HepG2 (cell line): ENCODE data around the gene FAM43A.
A peak's percentile ranks its signal among the peaks of the same experiment; 100 is the strongest.

Source experiments
- PAX8 ChIP-seq: sonication (generic); formaldehyde crosslinking; IDR thresholded peaks from 2 replicates; pipeline ENCODE4 v1.8.0; 2022; ENCODE audit warnings: mild to moderate bottlenecking, missing genetic modification reagents, borderline replicate concordance
- TF ChIP-seq, protein P1 (sequence below): sonication (generic); formaldehyde crosslinking; IDR thresholded peaks from 2 replicates; pipeline ENCODE4 v1.5.0; 2020; ENCODE audit warnings: mild to moderate bottlenecking, missing genetic modification reagents, moderate library complexity

GRCh38 chr3:194640829-194641228, 44.9 kb upstream of the FAM43A start:
- TF ChIP-seq, protein P1, sequence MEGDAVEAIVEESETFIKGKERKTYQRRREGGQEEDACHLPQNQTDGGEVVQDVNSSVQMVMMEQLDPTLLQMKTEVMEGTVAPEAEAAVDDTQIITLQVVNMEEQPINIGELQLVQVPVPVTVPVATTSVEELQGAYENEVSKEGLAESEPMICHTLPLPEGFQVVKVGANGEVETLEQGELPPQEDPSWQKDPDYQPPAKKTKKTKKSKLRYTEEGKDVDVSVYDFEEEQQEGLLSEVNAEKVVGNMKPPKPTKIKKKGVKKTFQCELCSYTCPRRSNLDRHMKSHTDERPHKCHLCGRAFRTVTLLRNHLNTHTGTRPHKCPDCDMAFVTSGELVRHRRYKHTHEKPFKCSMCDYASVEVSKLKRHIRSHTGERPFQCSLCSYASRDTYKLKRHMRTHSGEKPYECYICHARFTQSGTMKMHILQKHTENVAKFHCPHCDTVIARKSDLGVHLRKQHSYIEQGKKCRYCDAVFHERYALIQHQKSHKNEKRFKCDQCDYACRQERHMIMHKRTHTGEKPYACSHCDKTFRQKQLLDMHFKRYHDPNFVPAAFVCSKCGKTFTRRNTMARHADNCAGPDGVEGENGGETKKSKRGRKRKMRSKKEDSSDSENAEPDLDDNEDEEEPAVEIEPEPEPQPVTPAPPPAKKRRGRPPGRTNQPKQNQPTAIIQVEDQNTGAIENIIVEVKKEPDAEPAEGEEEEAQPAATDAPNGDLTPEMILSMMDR: peak; percentile 33; the same call in 1 of the 2 replicates
- TF ChIP-seq PAX8 (CRISPR knock-in tag): no peak
